HepG2 (cell line): ENCODE data around the gene FN1. TPM values are rescaled to one million over a fixed set of nuclear protein-coding genes. Genes with fewer than 3 reads are reported as not detected.
A peak's percentile ranks its signal among the peaks of the same experiment; 100 is the strongest.

Source experiments
- AGO2 ChIP-seq: fragments of 200-400 bp; formaldehyde crosslinking; optimal IDR thresholded peaks from 2 replicates; pipeline ENCODE3; 2017; ENCODE audit warnings: mild to moderate bottlenecking, low read depth, low read length, moderate library complexity
- CTCF ChIP-seq: sonication (generic); formaldehyde crosslinking; IDR thresholded peaks from 2 replicates; pipeline ENCODE4 v1.5.0; 2020; ENCODE audit warnings: mild to moderate bottlenecking, missing genetic modification reagents, moderate library complexity
- FOXK1 ChIP-seq: sonication (generic); formaldehyde crosslinking; IDR thresholded peaks from 2 replicates; pipeline ENCODE4 v1.4.0; 2020; ENCODE audit warnings: low read depth, missing genetic modification reagents, borderline replicate concordance
- HOXA7 ChIP-seq: sonication (generic); formaldehyde crosslinking; IDR thresholded peaks from 2 replicates; pipeline ENCODE4 v1.8.1; 2022; ENCODE audit warnings: mild to moderate bottlenecking, missing genetic modification reagents, moderate library complexity
- KDM1A ChIP-seq: IDR thresholded peaks from 2 replicates; pipeline ENCODE4 v1.6.1; 2016; ENCODE audit warnings: missing compliant biosample characterization
- KLF11 ChIP-seq: IDR thresholded peaks from 2 replicates; pipeline ENCODE4 v1.6.1; 2016; ENCODE audit warnings: missing compliant biosample characterization
- NFATC3 ChIP-seq: sonication (generic); formaldehyde crosslinking; IDR thresholded peaks from 2 replicates; pipeline ENCODE4 v1.5.1; 2020; ENCODE audit warnings: mild to moderate bottlenecking, missing genetic modification reagents
- PHF5A ChIP-seq: IDR thresholded peaks from one replicate; pipeline ENCODE4 v1.6.1; 2018; ENCODE audit warnings: low read depth, missing genetic modification reagents; ENCODE audit not compliant: unreplicated experiment
- REXO4 ChIP-seq: sonication (generic); formaldehyde crosslinking; IDR thresholded peaks from 2 replicates; pipeline ENCODE4 v1.8.0; 2022; ENCODE audit warnings: missing genetic modification reagents, mild to moderate bottlenecking, borderline replicate concordance
- SALL1 ChIP-seq: sonication (generic); formaldehyde crosslinking; IDR thresholded peaks from 2 replicates; pipeline ENCODE4 v1.8.0; 2022; ENCODE audit warnings: mild to moderate bottlenecking, missing genetic modification reagents
- TAF15 ChIP-seq: fragments of 200-400 bp; formaldehyde crosslinking; IDR thresholded peaks from one replicate; pipeline ENCODE4 v1.6.1; 2018; ENCODE audit warnings: mild to moderate bottlenecking, low read depth, low read length; ENCODE audit not compliant: poor library complexity, severe bottlenecking
- USF2 ChIP-seq, 2 experiments: sonication (generic) in 1 of 2; formaldehyde crosslinking in 1 of 2; IDR thresholded peaks; 2 replicates each; pipeline versions ENCODE4 v1.5.1 to v1.6.1; 2011 to 2020; ENCODE audit warnings: borderline replicate concordance in 1 of 2, low read depth in 1 of 2, low read length in 1 of 2, mild to moderate bottlenecking in 1 of 2, missing genetic modification reagents in 1 of 2, moderate library complexity in 1 of 2
- ZNF281 ChIP-seq: sonication (generic); formaldehyde crosslinking; IDR thresholded peaks from 2 replicates; pipeline ENCODE4 v1.4.0; 2020; ENCODE audit warnings: missing genetic modification reagents, borderline replicate concordance
- ZNF564 ChIP-seq: sonication (generic); formaldehyde crosslinking; IDR thresholded peaks from 2 replicates; pipeline ENCODE4 v1.8.1; 2023; ENCODE audit warnings: mild to moderate bottlenecking, missing genetic modification reagents
- ZSCAN20 ChIP-seq: sonication (generic); formaldehyde crosslinking; IDR thresholded peaks from 2 replicates; pipeline ENCODE4 v1.4.0; 2020; ENCODE audit warnings: missing genetic modification reagents, mild to moderate bottlenecking, borderline replicate concordance
- polyA plus RNA-seq, 8 experiments: library from polyadenylated mRNA; depleted of rRNA in 3 of 8; stranded (reverse) in 7 of 8; unstranded in 1 of 8; fragments of >200 nt; fragmentation: Illumina TruSeq in 4 of 8; extraction: Trizol in 4 of 8; gene quantifications; 2 replicates each; pipeline versions ENCODE4 v1.2.1 to v1.2.3, GENCODE V29; 2011 to 2016; ENCODE audit warnings: low read depth in 4 of 8, missing spikeins in 1 of 8, mixed read lengths in 1 of 8; ENCODE audit not compliant: insufficient read depth in 1 of 8
- total RNA-seq, 5 experiments: library from RNA; depleted of rRNA; stranded (reverse); fragments of >200 nt; fragmentation: Illumina TruSeq; extraction: Trizol; gene quantifications; 2 replicates each; pipeline ENCODE4 v1.2.3, GENCODE V29; 2016; ENCODE audit warnings: low read depth in 1 of 5
- TF ChIP-seq, protein P1 (sequence below): sonication (generic); formaldehyde crosslinking; IDR thresholded peaks from 2 replicates; pipeline ENCODE4 v1.8.1; 2023; ENCODE audit warnings: mild to moderate bottlenecking, missing genetic modification reagents
- TF ChIP-seq, protein P2 (sequence below): sonication (generic); formaldehyde crosslinking; IDR thresholded peaks from 2 replicates; pipeline ENCODE4 v1.5.0; 2020; ENCODE audit warnings: mild to moderate bottlenecking, missing genetic modification reagents, borderline replicate concordance

Gene FN1
- total and polyA plus RNA-seq, 2 of the 13 experiments (the other 11 are each of a cell fraction or from before 2014, with no cell fraction given), result 1,847 to 6,471 TPM

GRCh38 chr2:215417400-215417951 lies 18.4 kb downstream of the FN1 start (continued):
- TF ChIP-seq REXO4 (CRISPR knock-in tag), result no peak
- no peak for TF ChIP-seq PHF5A (CRISPR knock-in tag)
- TF ChIP-seq AGO2, result peak; percentile 16
- TF ChIP-seq USF2 (IDR thresholded peaks at IDR 0.05; ENCODE audit: low read depth, low read length), result no peak
- no peak for TF ChIP-seq USF2 (CRISPR knock-in tag; IDR thresholded peaks at IDR 0.05; ENCODE audit: borderline replicate concordance)
- TF ChIP-seq TAF15, result no peak
- TF ChIP-seq KDM1A, result no peak
- TF ChIP-seq HOXA7 (CRISPR knock-in tag), result no peak
- TF ChIP-seq ZNF281, result no peak
- no peak for TF ChIP-seq ZSCAN20 (CRISPR knock-in tag)
- TF ChIP-seq CTCF, result no peak
- TF ChIP-seq SALL1 (CRISPR knock-in tag), result peak; percentile 92; the same call in 1 of the 2 replicates
- peak; percentile 73; the same call in 1 of the 2 replicates for TF ChIP-seq KLF11 (CRISPR knock-in tag)
- 0 out of 2 replicates have a peak, but pooled peaks have one; percentile 40 for TF ChIP-seq NFATC3
- peak; percentile 64 for TF ChIP-seq FOXK1
- TF ChIP-seq, protein P1, sequence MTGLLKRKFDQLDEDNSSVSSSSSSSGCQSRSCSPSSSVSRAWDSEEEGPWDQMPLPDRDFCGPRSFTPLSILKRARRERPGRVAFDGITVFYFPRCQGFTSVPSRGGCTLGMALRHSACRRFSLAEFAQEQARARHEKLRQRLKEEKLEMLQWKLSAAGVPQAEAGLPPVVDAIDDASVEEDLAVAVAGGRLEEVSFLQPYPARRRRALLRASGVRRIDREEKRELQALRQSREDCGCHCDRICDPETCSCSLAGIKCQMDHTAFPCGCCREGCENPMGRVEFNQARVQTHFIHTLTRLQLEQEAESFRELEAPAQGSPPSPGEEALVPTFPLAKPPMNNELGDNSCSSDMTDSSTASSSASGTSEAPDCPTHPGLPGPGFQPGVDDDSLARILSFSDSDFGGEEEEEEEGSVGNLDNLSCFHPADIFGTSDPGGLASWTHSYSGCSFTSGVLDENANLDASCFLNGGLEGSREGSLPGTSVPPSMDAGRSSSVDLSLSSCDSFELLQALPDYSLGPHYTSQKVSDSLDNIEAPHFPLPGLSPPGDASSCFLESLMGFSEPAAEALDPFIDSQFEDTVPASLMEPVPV (CRISPR knock-in tag), result no peak
- TF ChIP-seq ZNF564 (CRISPR knock-in tag), result no peak
- TF ChIP-seq, protein P2, sequence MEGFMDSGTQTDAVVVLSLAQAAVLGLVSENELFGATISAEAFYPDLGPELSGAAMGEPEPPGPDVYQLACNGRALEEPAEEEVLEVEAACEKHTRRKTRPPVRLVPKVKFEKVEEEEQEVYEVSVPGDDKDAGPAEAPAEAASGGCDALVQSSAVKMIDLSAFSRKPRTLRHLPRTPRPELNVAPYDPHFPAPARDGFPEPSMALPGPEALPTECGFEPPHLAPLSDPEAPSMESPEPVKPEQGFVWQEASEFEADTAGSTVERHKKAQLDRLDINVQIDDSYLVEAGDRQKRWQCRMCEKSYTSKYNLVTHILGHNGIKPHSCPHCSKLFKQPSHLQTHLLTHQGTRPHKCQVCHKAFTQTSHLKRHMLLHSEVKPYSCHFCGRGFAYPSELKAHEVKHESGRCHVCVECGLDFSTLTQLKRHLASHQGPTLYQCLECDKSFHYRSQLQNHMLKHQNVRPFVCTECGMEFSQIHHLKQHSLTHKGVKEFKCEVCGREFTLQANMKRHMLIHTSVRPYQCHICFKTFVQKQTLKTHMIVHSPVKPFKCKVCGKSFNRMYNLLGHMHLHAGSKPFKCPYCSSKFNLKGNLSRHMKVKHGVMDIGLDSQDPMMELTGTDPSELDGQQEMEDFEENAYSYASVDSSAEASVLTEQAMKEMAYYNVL (CRISPR knock-in tag), result peak; percentile 98
